Motor neuron (in vitro differentiated cells): ENCODE data around the gene PHOX2B. TPM values are rescaled to one million over a fixed set of nuclear protein-coding genes. Genes with fewer than 3 reads are reported as not detected.

ENCODE experiments used
- ATAC-seq, 8 experiments: fragments of 200-7000 bp; cut with Tn5 transposase; replicated peaks in 6 of 8; 2 replicates each; pipeline ENCODE4 v1.8.0; 2021; ENCODE audit warnings: mild to moderate bottlenecking in 8 of 8, moderate library complexity in 8 of 8
- H3K27ac ChIP-seq, 2 donors: fragments of 250-450 bp; sonication (Bioruptor Pico); 2 replicates each; pipeline ENCODE4 v1.9.0; 2021; ENCODE audit warnings: antibody characterized with exemption in 2 of 2, mild to moderate bottlenecking in 2 of 2, moderate library complexity in 1 of 2
- H3K4me1 ChIP-seq, 2 donors: fragments of 250-450 bp; sonication (Bioruptor Pico); replicated peaks in 1 of 2; 2 replicates each; pipeline ENCODE4 v1.6.1; 2021; ENCODE audit warnings: antibody characterized with exemption in 2 of 2, mild to moderate bottlenecking in 2 of 2, moderate library complexity in 1 of 2
- H3K4me3 ChIP-seq, 5 donors: fragments of 250-450 bp; sonication (Bioruptor Pico); 2 replicates each; pipeline ENCODE4 v1.9.0; 2021; ENCODE audit warnings: antibody characterized with exemption in 5 of 5, mild to moderate bottlenecking in 5 of 5, moderate library complexity in 4 of 5
- WGBS, 10 experiments: fragments of 450-650 bp; shearing (Covaris generic); methylation state at CpG; one replicate each; pipeline ENCODE4 v1.0.0; 2022; 5-methylcytosine and 5-hydroxymethylcytosine counted together
- in situ Hi-C, 9 experiments: fragments of 400-800 bp; cut with MboI; loops; one replicate each; pipeline ENCODE4 v1.15.0; 2021; ENCODE audit warnings: low sequenced_read_pairs in 9 of 9, low pct_unique_long_range_greater_than_20kb in 2 of 9; ENCODE audit not compliant: unreplicated experiment in 9 of 9
- total RNA-seq, 8 experiments: library from RNA; unstranded; fragments of 300-600 nt; gene quantifications; 2 replicates each; pipeline versions ENCODE4 v1.2.3 to v1.2.4, GENCODE V29; 2022

PHOX2B gene
- total RNA-seq, 8 experiments from 2014 or later = 0.09 to 0.52 (median 0.20) TPM; not detected in 3

GRCh38 chr4:41757521-41758156 lies 9.1 kb upstream of the PHOX2B start:
- ATAC-seq = peak in 1 of 8 experiments; percentile 17
- Histone ChIP-seq H3K4me3 (no peak overlapping the region), H3K27ac (no peak overlapping the region), H3K4me1 (no peaks in the 10 kb centered on the region)
- WGBS, 10 experiments = 10 to 18% (median 17%) methylated on average over 2 of the region's 3 CpGs; no CpG with 5 or more reads in 5 of the 10 experiments
- in situ Hi-C loops = no loop called here

GRCh38 chr4:41753942-41754341 lies 5.4 kb upstream of the PHOX2B start:
- in situ Hi-C loops = no loop called here
- no peak overlapping the region for H3K27ac ChIP-seq
- ATAC-seq = no peak
- H3K4me3 ChIP-seq = no peak overlapping the region
- peaks cover 0 to 12% of the 10 kb centered on the region in 2 donors for H3K4me1 ChIP-seq

GRCh38 chr4:41752081-41752836 lies 3.7 kb upstream of the PHOX2B start:
- ATAC-seq = peak in 1 of 8 experiments; percentile 20
- Histone ChIP-seq H3K4me3 (no peak overlapping the region), H3K27ac (no peak overlapping the region), H3K4me1 (peaks cover 0 to 15% of the 10 kb centered on the region in 2 donors)
- in situ Hi-C loops = no loop called here
- WGBS, 10 experiments = 0 to 37% (median 11%) methylated on average over 1 to 7 of the region's 10 CpGs; no CpG with 5 or more reads in 2 of the 10 experiments

- Histone ChIP-seq H3K4me3 (peak overlapping the region in 1 of 5 donors; percentile 6), H3K4me1 (peaks cover 0 to 18% of the 10 kb centered on the region in 2 donors), H3K27ac (no peak overlapping the region)
- 0 to 29% (median 2%) methylated on average over 1 to 11 of the region's 34 CpGs; no CpG with 5 or more reads in 6 of the 10 experiments for WGBS, 10 experiments
- peak in 5 of 8 experiments; percentile 11 to 80 (median 39) for ATAC-seq
- in situ Hi-C loops = no loop called here
These were observed 3.0 kb upstream of the PHOX2B start for GRCh38 chr4:41751449-41752061.

GRCh38 chr4:41750626-41751448 lies 2.3 kb upstream of the PHOX2B start:
- Histone ChIP-seq H3K4me3 (peak overlapping the region in 1 of 5 donors; percentile 6), H3K4me1 (peaks cover 0 to 22% of the 10 kb centered on the region in 2 donors), H3K27ac (no peak overlapping the region)
- ATAC-seq = peak in 6 of 8 experiments; percentile 26 to 45 (median 36)
- in situ Hi-C loops = no loop called here
- WGBS, 10 experiments = 0 to 9% (median 4%) methylated on average over 1 to 25 of the region's 40 CpGs; no CpG with 5 or more reads in 2 of the 10 experiments

- H3K27ac ChIP-seq = no peak overlapping the region
- 0 to 11% (median 3%) methylated on average over 3 to 20 of the region's 20 CpGs; no CpG with 5 or more reads in 2 of the 10 experiments for WGBS, 10 experiments
- in situ Hi-C loops = no loop called here
These were observed 1.6 kb upstream of the PHOX2B start for GRCh38 chr4:41750121-41750625.

GRCh38 chr4:41749631-41750039 lies 1.1 kb upstream of the PHOX2B start:
- Histone ChIP-seq H3K27ac (no peak overlapping the region), H3K4me1 (peaks cover 0 to 22% of the 10 kb centered on the region in 2 donors), H3K4me3 (no peak overlapping the region)
- 0 to 45% (median 6%) methylated on average over 3 to 12 of the region's 12 CpGs; no CpG with 5 or more reads in 1 of the 10 experiments for WGBS, 10 experiments
- no peak for ATAC-seq
- in situ Hi-C loops = no loop called here

More at GRCh38 chr4:41750121-41750625, 1.6 kb upstream of the PHOX2B start:
- Histone ChIP-seq H3K4me1 (peaks cover 0 to 22% of the 10 kb centered on the region in 2 donors), H3K4me3 (no peak overlapping the region)
- no peak for ATAC-seq

GRCh38 chr4:41748074-41748570 lies 403 bp downstream of the PHOX2B start:
- H3K4me3 ChIP-seq = no peak overlapping the region
- in situ Hi-C loops = no loop called here

GRCh38 chr4:41747230-41748055 lies 1.1 kb downstream of the PHOX2B start:
- peak in 1 of 8 experiments; percentile 36 for ATAC-seq
- in situ Hi-C loops = no loop called here
- H3K4me1 ChIP-seq = peaks cover 0 to 22% of the 10 kb centered on the region in 2 donors
- 0 to 7% (median 2%) methylated on average over 2 to 24 of the region's 49 CpGs for WGBS, 10 experiments
- peak overlapping the region in 2 of 5 donors; percentile 2 to 14 for H3K4me3 ChIP-seq
- H3K27ac ChIP-seq = no peak overlapping the region

More at GRCh38 chr4:41748074-41748570, 403 bp downstream of the PHOX2B start:
- peak in 1 of 8 experiments; percentile 6 for ATAC-seq
- Histone ChIP-seq H3K27ac (no peak overlapping the region), H3K4me1 (peaks cover 0 to 22% of the 10 kb centered on the region in 2 donors)
- 0 to 24% (median 2%) methylated on average over 2 to 18 of the region's 21 CpGs for WGBS, 10 experiments

- no peak overlapping the region for H3K4me3 ChIP-seq
- in situ Hi-C loops = no loop called here
- ATAC-seq = no peak
- no peak overlapping the region for H3K27ac ChIP-seq
- peaks cover 0 to 22% of the 10 kb centered on the region in 2 donors for H3K4me1 ChIP-seq
- 0 to 26% (median 10%) methylated on average over 2 to 21 of the region's 37 CpGs for WGBS, 10 experiments
These were observed 1.9 kb downstream of the PHOX2B start for GRCh38 chr4:41746440-41747229.

GRCh38 chr4:41746025-41746439 lies 2.5 kb downstream of the PHOX2B start:
- Histone ChIP-seq H3K4me1 (peaks cover 0 to 19% of the 10 kb centered on the region in 2 donors), H3K27ac (no peak overlapping the region), H3K4me3 (peak overlapping the region in 2 of 5 donors; percentile 5 to 16)
- 0 to 39% (median 4%) methylated on average over 2 to 14 of the region's 36 CpGs; no CpG with 5 or more reads in 5 of the 10 experiments for WGBS, 10 experiments
- in situ Hi-C loops = no loop called here
- ATAC-seq = no peak
